Nasal cavity respiratory epithelium epithelial cell of viscerocranial mucosa (primary cell): ENCODE results near the gene TUSC2. TPM values are rescaled to one million over a fixed set of nuclear protein-coding genes. Genes with fewer than 3 reads are reported as not detected.

Source experiments
- total RNA-seq: library from RNA; depleted of rRNA; stranded (reverse); fragments of >200 nt; gene quantifications from 2 replicates; pipeline ENCODE4 v1.2.3, GENCODE V29; 2014

The TUSC2 gene, protein sequence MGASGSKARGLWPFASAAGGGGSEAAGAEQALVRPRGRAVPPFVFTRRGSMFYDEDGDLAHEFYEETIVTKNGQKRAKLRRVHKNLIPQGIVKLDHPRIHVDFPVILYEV
- total RNA-seq, result 15.7 and 26.0 TPM in 2 replicates

DNA sequence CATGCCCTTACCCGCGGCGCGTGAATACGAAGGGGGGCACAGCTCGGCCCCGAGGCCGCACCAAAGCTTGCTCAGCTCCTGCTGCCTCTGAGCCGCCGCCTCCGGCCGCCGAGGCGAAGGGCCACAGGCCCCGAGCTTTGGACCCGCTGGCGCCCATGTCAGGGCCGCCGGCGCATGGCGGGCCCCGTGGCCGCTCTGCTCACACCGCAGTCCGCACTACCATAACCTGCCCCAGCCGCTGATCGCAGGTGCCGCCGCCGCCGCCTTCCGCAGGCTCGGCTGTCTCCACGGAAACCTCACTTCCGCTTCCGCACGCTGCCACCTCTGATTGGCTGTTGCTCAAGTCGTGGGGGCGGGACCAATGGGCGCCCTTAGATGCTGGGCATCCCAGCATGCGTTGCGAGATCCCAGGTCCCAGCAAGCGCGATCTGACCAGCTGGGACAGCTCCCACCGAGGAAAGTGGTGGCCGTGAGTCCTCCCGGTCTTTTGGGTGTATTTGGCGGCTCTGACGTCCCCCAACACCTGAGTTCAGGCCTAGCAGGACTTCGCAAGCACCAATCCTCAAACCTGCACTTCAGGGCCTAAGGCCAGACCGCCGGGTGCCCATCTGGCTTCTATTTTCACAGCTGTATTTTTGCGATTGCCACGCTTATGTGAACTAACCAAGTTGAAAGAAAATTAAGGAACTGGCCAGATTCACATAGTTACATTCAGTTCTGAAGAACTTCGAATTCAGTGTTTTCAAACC is at the start of gene TUSC2:
TSS of gene TUSC2 (minus strand) at position 281 of the 749 bp plus-strand sequence. CDS start at position 157, 124 bp downstream.

DNA sequence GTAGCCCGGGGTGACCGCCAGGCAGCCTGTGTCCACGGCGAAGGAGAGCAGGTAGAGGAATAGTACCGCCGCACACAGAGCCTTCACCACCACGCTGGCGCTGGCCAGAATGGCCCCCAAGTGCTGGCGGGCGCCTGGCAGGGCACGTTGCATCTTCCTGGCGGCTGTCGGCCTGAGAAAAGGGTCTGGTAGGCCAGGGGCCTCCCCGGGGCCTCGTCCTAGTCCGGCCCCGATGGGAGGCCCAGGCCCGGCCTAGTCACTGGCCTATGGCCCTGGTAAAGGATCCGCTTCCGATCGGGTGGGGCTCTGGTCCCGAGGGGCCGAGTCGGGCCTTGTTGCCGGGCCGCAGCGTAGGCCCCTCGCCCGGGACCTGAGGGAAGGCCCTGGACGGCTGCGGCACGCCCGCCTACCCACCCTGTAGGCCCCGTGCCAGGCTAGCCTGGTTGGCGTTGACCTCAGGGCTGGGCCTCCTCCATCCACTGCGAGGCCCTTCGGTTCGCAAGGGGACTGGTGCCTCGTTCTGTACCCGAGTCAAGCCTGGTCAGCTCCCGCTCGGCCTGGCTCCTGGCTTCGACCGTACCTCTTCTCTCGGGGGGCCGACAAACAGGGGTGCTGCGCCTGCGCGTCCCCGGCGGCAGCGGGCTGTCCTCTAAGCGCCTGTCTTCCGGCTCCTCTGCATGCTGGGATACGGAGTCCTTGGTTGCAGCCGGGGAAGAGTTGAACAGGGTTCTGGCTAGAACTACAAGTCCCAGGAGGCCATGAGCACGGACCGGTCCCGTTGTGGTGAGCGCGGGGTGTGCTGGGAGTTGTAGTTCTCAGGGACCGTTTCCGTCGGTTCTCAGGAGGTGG is 31.1 kb upstream of the TUSC2 start, which contains the start of gene TMEM115:
TSS of gene TMEM115 (minus strand) at position 611 of the 849 bp plus-strand sequence. CDS start at position 153, 458 bp downstream.

DNA sequence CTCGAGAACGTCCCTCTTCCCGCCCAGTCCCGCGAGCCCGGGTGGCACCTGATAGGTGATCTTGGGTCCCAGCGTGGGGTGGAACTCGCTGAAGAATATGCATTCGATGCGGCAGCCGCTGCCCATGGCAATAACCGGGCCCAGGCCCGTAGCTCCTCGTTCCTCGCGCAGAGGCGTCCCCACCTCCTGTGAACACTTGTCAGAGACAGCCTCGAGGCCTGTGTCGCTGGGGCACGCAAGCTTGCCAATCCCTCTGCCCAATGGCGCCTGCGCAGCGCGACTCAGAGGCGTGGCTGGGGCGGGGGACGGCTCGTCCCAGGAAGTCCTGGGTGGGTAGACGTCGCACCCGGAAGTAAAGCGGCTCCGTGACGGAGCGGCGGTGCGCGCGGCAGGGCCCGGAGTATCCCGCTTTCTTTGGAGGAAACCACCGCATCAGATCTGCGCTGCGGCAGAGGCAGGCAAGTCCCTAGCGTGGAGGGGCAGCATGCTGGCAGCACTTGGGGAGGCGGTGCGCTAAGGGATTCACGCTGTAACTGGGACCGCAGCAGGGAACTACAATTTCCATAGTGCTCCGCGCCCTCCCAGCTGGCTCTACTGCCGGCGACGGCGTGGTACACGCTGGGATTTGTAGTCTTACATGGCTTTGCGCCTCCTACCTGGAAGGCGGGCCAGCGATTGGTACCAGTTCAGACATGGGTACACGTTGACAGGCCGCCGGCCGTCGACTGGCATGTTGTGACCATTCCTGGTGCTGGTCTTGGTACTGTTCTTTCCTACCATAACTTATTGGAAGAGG is 22.7 kb upstream of the TUSC2 start, which contains the start of the genes CYB561D2 and NPRL2:
TSS of gene CYB561D2 (plus strand) at position 336 of the 796 bp plus-strand sequence. CDS start 572 bp downstream, outside the sequence.
TSS of gene NPRL2 (minus strand) at position 249 of the 796 bp plus-strand sequence. CDS start at position 126, 123 bp downstream.

DNA sequence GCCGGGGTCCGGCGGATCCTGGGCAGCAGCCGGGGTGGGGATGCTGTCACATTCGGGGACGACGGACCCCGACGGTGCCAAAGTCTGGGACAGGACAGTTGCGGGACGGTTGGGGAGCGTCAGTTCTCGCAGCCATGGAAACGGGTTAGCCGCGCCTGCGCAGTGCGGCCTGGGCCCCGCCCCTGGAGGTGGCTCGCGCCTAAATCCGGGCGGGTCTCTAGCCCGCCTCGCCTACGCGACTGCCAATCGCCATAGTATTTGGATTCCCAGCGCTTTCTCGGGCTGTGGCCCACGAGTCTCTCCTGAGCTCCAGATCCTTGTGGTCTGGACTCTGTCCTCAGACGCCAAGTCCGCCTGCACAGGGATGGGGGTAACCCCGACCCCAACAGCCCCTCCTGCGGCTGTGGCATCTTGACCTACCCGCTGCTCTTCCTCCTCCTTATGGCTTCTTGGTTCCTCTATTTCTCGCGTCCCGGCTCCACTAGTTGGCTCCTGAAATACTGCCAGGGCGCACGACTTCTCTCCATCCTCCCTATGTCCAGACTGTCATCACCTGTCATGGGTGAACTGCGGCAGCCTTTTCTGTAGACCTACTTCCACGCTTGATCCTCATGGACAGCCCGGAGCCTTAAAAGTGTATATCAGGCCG is 17.7 kb upstream of the TUSC2 start, which contains the start of gene ZMYND10:
TSS of gene ZMYND10 (minus strand) at position 147 of the 649 bp plus-strand sequence. CDS start 153 bp downstream, outside the sequence.

DNA sequence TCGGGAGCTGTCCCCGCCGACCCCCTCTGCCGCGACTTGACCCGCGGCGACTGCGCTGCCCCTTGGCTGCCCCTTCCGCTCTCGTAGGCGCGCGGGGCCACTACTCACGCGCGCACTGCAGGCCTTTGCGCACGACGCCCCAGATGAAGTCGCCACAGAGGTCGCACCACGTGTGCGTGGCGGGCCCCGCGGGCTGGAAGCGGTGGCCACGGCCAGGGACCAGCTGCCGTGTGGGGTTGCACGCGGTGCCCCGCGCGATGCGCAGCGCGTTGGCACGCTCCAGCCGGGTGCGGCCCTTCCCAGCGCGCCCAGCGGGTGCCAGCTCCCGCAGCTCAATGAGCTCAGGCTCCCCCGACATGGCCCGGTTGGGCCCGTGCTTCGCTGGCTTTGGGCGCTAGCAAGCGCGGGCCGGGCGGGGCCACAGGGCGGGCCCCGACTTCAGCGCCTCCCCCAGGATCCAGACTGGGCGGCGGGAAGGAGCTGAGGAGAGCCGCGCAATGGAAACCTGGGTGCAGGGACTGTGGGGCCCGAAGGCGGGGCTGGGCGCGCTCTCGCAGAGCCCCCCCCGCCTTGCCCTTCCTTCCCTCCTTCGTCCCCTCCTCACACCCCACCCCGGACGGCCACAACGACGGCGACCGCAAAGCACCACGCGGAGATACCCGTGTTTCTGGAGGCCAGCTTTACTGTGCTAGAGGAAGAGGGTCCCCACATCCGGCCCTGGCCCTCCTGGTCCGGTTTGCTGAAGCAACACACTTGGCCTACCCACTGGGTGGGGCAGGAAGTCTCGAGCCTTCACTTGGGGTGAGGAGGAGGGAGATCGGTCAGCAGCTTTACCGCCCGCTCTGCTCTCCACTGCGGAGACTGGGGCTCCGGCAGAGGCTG is 12.7 kb upstream of the TUSC2 start, which contains the start of gene RASSF1:
TSS of gene RASSF1 (minus strand) at position 389 of the 882 bp plus-strand sequence. CDS start at position 358, 31 bp downstream.

GRCh38 chr3:50322386-50323091 is 5.5 kb downstream of the TUSC2 start, which contains the start of gene HYAL2:
Gene HYAL2, minus strand, starts transcription at chr3:50322745. Its CDS starts 2,256 bp downstream, at chr3:50320489.

GRCh38 chr3:50303013-50303815 is 24.8 kb downstream of the TUSC2 start, which contains the start of gene HYAL1:
Gene HYAL1, minus strand, starts transcription at chr3:50303574. Its CDS starts 618 bp downstream, at chr3:50302956.

DNA sequence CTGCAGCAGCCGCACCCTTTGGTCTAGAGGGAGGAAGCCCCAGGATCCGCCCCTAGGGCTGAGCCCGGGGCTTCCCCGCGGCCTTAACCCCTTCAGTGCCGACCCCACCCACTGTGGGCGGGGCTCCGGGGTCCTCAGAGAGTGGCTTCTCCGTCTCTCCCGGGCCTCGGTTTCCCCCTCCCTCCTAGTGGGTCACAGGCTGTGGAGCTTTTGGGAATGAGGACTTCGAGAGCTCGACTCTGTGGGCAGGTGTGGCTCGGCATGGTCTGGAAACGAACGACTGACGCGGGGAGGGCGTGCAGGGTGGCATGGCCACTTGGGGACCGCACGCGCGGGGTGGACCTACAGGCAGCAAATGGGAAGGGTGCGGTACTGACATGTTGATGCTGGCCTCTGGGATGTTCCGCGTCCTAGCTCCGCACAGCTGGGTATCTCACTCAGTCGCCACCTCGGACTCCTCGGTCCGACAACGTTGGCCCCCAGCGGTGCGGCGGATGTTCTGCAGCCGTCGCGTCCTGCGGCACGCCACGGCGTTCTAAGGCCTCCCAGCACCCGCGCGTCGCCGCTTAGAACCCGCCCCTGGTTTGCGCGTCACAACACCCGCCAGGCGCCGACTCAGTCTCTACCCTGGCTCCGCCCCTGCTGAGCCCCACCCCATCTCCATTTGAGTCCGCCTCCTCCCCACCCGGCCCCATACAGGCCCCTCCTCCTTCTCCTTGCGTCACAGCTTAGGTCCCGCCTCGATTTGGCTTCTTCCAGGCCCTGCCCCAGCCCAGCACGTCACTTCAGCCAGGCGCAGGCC is 29.0 kb downstream of the TUSC2 start, which contains the start of the genes HYAL3 and NAA80:
TSS of gene HYAL3 (minus strand) at position 570 of the 802 bp plus-strand sequence. CDS start 3,803 bp downstream, outside the sequence.
TSS of gene NAA80 (minus strand) at position 570 of the 802 bp plus-strand sequence. CDS start 1,942 bp downstream, outside the sequence.

DNA sequence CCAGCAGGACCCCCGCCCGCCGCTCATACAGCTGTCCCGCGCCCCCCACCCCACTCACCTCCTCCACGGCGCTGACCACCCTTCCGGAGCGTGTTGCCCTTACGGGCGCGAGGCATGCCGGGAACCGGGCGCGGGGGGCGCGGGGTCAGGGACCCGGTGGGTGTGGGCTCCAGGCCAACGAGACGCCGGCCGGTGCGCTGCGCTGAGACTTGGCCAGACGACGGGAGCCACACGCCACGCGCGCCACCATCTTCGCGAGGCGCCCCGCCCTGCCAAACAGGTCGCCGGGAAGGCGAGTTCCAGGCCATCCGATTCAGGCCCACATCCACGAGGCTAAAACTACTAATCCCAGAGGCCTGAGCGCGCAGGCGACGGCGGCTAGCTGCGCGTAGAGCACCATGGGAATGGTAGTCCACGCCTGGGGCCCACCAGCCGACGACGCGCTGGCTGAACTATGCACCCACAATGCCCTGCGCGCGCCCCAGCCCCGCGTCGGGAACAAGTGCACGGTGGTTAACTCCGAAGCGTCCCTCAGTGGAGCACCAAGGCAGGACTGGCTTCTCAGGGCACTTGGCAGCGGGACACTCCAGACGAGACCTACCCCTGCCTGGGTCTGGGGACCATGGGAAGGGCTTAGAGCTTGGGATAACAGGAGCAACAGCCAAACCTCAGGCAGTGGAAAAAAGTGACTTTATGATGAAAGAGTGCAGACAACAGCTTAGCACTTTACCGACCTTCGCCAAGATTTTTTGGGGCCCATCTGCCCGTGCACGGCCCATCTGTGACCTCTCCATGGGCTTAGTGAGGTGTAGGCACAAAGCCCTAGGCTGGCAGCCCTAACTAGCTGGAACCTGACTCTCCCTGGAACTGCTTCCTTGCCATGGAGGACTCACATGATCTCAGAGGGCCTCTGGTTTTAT is 35.6 kb downstream of the TUSC2 start, which contains the start of gene IFRD2:
TSS of gene IFRD2 (minus strand) at position 271 of the 920 bp plus-strand sequence. CDS start at position 116, 155 bp downstream.

GRCh38 chr3:50278880-50279224 is 49.2 kb downstream of the TUSC2 start, which contains the start of gene LSMEM2:
Gene LSMEM2, plus strand, starts transcription at chr3:50279087. Its CDS starts 27 bp downstream, at chr3:50279114.

Other genes starting within 250 kb of the TUSC2 start
- gene RBM5, start 239.3 kb downstream of the TUSC2 start, total RNA-seq, result 103 and 202 TPM in 2 replicates
- 37.3 and 205 TPM in 2 replicates for gene SEMA3F, start 172.9 kb downstream of the TUSC2 start, total RNA-seq
- not detected in 2 replicates for gene GNAT1, start 136.6 kb downstream of the TUSC2 start, total RNA-seq
- not detected in 2 replicates for gene SLC38A3, start 123.0 kb downstream of the TUSC2 start, total RNA-seq
- gene GNAI2, start 92.0 kb downstream of the TUSC2 start, total RNA-seq, result 82.7 and 168 TPM in 2 replicates
- 5.1 and 7.5 TPM in 2 replicates for gene SEMA3B, start 59.1 kb downstream of the TUSC2 start, total RNA-seq
- gene LSMEM2, start 49.1 kb downstream of the TUSC2 start, total RNA-seq, result not detected in 2 replicates
- 117 and 171 TPM in 2 replicates for gene IFRD2, start 35.8 kb downstream of the TUSC2 start, total RNA-seq
- gene HYAL3, start 28.8 kb downstream of the TUSC2 start, total RNA-seq, result 8.4 and 8.5 TPM in 2 replicates
- 2.7 and 2.9 TPM in 2 replicates for gene NAA80, start 28.8 kb downstream of the TUSC2 start, total RNA-seq
- gene HYAL1, start 24.6 kb downstream of the TUSC2 start, total RNA-seq, result 4.5 and 5.8 TPM in 2 replicates
- gene HYAL2, start 5.5 kb downstream of the TUSC2 start, total RNA-seq, result 59.1 and 76.5 TPM in 2 replicates
- 14.9 and 19.8 TPM in 2 replicates for gene RASSF1, start 12.6 kb upstream of the TUSC2 start, total RNA-seq
- 0.21 and 0.34 TPM in 2 replicates for gene ZMYND10, start 17.5 kb upstream of the TUSC2 start, total RNA-seq
- 11.3 and 14.7 TPM in 2 replicates for gene NPRL2, start 22.6 kb upstream of the TUSC2 start, total RNA-seq
- 13.7 and 14.2 TPM in 2 replicates for gene CYB561D2, start 22.6 kb upstream of the TUSC2 start, total RNA-seq
- 28.0 and 33.0 TPM in 2 replicates for gene TMEM115, start 31.3 kb upstream of the TUSC2 start, total RNA-seq
- under 0.01 TPM in 1 of 2 replicates, not detected in the other for gene CACNA2D2, start 175.4 kb upstream of the TUSC2 start, total RNA-seq
- gene C3orf18, start 239.5 kb upstream of the TUSC2 start, total RNA-seq, result 0.68 and 3.6 TPM in 2 replicates
- gene HEMK1, start 241.3 kb upstream of the TUSC2 start, total RNA-seq, result 4.4 and 10.8 TPM in 2 replicates